ENCODE measurements around the gene SGMS2. TPM values are rescaled to one million over a fixed set of nuclear protein-coding genes. Genes with fewer than 3 reads are reported as not detected.

Gene SGMS2
- total and polyA plus RNA-seq, 2 of the 4 experiments (the other 2 are of a cell fraction): 13.4 to 37.5 TPM

DNA sequence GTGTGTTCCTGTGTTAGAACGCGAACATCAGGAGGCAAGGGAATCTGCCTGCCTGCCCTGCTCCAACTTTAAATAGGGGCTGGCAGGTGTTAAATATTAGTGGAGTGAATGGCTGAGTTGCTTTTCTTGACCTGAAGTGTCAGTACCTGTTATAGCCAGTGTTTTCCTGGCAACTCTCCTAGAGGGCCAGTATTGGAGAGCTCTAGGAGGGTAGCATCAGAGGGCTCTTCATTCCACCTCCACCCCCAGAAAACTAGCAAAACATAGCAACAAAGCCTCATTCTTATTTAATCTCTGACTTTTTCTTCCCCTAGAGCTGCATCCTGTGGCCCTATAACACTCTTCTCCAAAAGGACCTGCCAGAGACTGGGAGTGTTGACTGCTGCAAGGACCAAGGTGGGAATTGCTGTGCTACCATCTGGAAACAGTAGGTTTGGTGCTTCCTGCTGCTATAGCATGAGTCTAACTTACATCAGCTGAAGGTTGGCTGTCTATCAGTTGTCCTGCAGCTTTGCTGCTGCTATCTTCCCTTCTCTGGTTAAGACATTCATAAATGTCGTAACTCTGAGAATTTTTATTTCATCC, 33.5 kb downstream of the SGMS2 start:
- Histone ChIP-seq H2AK5ac (ENCODE audit: low read depth, low read length) (no peak overlapping the region), H3K56ac (ENCODE audit: extremely low read depth, insufficient read depth, low read length) (no peak overlapping the region), H2BK15ac (ENCODE audit: low read depth, low read length) (no peak overlapping the region), H2AK9ac (replicated peaks; ENCODE audit: low read depth, low read length, poor library complexity) (no peak overlapping the region), H3K9ac (ENCODE audit: low read depth, low read length) (no peak overlapping the region), H4K8ac (ENCODE audit: low read depth in 2 of 2, low read length in 2 of 2) (no peak overlapping the region), H3K23ac (ENCODE audit: low read depth, low read length) (no peak overlapping the region), H4K91ac (ENCODE audit: insufficient read depth, low read depth, low read length) (no peak overlapping the region), H2BK120ac (ENCODE audit: low read depth, low read length) (no peak overlapping the region), H3K27me3 (ENCODE audit: control insufficient read depth, insufficient read depth, low read length) (no peaks in the 10 kb centered on the region), H2BK5ac (ENCODE audit: low read depth, low read length, poor library complexity, severe bottlenecking) (no peak overlapping the region), H3K9me3 (ENCODE audit: control insufficient read depth, insufficient read depth, low read length) (no peaks in the 10 kb centered on the region), H3K4me1 (ENCODE audit: control insufficient read depth, insufficient read depth, low read length) (no peaks in the 10 kb centered on the region; the same call in 1 of the 2 replicates), H3K4me2 (ENCODE audit: low read depth, low read length) (no peak overlapping the region), H3K4me3 (ENCODE audit: insufficient read depth, low read depth, low read length) (no peak overlapping the region), H3K18ac (ENCODE audit: low read depth, low read length) (no peak overlapping the region), H3K9me1 (ENCODE audit: insufficient read depth, low read length) (no peaks in the 10 kb centered on the region), H2BK20ac (ENCODE audit: low read depth, low read length) (no peak overlapping the region), H2AFZ (replicated peaks; ENCODE audit: low read length, poor library complexity) (no peak overlapping the region), H3K4ac (ENCODE audit: low read depth, low read length) (no peak overlapping the region), H3K36me3 (ENCODE audit: control insufficient read depth, insufficient read depth, low read length) (no peaks in the 10 kb centered on the region), H3K14ac (replicated peaks; ENCODE audit: low read depth, low read length) (no peak overlapping the region), H4K20me1 (ENCODE audit: insufficient read depth, low read length) (no peaks in the 10 kb centered on the region; the same call in 1 of the 2 replicates), H3K27ac (ENCODE audit: insufficient read depth, low read length) (no peak overlapping the region), H3K79me1 (ENCODE audit: low read depth in 1 of 2, low read length in 2 of 2) (peaks cover 0 to 7% of the 10 kb centered on the region in 2 experiments; a peak in 1 of 4 replicates), H4K5ac (ENCODE audit: low read depth, low read length) (no peak overlapping the region)
- WGBS, 2 experiments (ENCODE audit: extremely low coverage in 2 of 2, insufficient read length in 1 of 2): no CpG with 5 or more reads among the region's 3 CpGs
- TF ChIP-seq CHD1 (IDR thresholded peaks at IDR 0.05; ENCODE audit: low read depth, low read length) (no peak), RFX5 (IDR thresholded peaks at IDR 0.05; ENCODE audit: low read depth, low read length) (no peak), RCOR1 (IDR thresholded peaks at IDR 0.05; ENCODE audit: insufficient replicate concordance, low read length) (no peak), MAFK (IDR thresholded peaks at IDR 0.05; ENCODE audit: low read depth, low read length) (no peak), BHLHE40 (IDR thresholded peaks at IDR 0.05; ENCODE audit: low read depth, low read length) (no peak), FOS (IDR thresholded peaks at IDR 0.05; ENCODE audit: low read depth, low read length) (no peak), MXI1 (IDR thresholded peaks at IDR 0.05; ENCODE audit: borderline replicate concordance, low read depth, low read length) (no peak), SMC3 (IDR thresholded peaks at IDR 0.05; ENCODE audit: low read depth, low read length) (no peak), POLR2A (IDR thresholded peaks at IDR 0.05; ENCODE audit: low read depth, low read length) (no peak), MAZ (IDR thresholded peaks at IDR 0.05; ENCODE audit: borderline replicate concordance, low read depth, low read length) (no peak)
- TF ChIP-seq, protein P1, sequence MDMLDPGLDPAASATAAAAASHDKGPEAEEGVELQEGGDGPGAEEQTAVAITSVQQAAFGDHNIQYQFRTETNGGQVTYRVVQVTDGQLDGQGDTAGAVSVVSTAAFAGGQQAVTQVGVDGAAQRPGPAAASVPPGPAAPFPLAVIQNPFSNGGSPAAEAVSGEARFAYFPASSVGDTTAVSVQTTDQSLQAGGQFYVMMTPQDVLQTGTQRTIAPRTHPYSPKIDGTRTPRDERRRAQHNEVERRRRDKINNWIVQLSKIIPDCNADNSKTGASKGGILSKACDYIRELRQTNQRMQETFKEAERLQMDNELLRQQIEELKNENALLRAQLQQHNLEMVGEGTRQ (IDR thresholded peaks at IDR 0.05; ENCODE audit: low read depth, low read length): no peak
- TF ChIP-seq, protein P2, sequence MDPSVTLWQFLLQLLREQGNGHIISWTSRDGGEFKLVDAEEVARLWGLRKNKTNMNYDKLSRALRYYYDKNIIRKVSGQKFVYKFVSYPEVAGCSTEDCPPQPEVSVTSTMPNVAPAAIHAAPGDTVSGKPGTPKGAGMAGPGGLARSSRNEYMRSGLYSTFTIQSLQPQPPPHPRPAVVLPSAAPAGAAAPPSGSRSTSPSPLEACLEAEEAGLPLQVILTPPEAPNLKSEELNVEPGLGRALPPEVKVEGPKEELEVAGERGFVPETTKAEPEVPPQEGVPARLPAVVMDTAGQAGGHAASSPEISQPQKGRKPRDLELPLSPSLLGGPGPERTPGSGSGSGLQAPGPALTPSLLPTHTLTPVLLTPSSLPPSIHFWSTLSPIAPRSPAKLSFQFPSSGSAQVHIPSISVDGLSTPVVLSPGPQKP (IDR thresholded peaks at IDR 0.05; ENCODE audit: borderline replicate concordance, low read depth, low read length): no peak
- BruUV-seq (replicated peaks): no TSS peak
- intact Hi-C loops (cut with micrococcal nuclease) (no loop called here), dilution Hi-C loops (cut with HindIII; ENCODE audit: low sequenced_read_pairs, unreplicated experiment) (no loop called here), in situ Hi-C loops (cut with MboI; ENCODE audit: low sequenced_read_pairs) (no loop called here)
- DNase-seq (no peak), ATAC-seq (ENCODE audit: low read depth) (no peak)
- ChIA-PET POLR2A (ENCODE audit: unreplicated experiment) (no interaction called here), CTCF (no interaction called here)
